ENCODE data around the gene GIMAP4. TPM values are rescaled to one million over a fixed set of nuclear protein-coding genes. Genes with fewer than 3 reads are reported as not detected.

Gene GIMAP4
- total and polyA plus RNA-seq, 2 donors (not counting 3 experiments of a cell fraction or from before 2014, with no cell fraction given), result 56.6 to 168 TPM

DNA sequence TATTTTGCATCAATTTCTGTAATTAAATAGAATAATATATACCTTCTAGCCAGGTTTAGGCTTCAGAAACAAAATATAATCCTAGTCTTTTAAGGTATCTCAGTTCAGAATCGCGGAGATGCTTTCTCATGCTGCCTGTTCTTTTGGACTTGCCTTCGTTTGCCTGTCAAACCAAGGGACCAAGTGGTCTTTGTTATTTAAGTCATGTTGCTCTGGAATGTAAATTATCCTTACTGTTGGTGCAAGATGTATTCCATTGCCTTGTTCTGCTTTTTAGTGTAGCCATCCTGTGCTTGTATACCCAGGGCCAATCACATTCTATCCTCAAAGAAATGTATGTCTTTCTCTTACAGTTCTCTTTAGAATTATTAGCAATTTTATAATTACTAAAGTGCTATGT is 1.1 kb upstream of the GIMAP4 start:
- peaks cover 40% of the 10 kb centered on the region for H3K79me2 ChIP-seq (ENCODE audit: control insufficient read depth, insufficient read depth, low read length)
- ChIA-PET CTCF (interaction anchor here (2.4 kb wide), 1 partner anchor 117 kb away, joined by 19 read pairs; no protein-coding TSS in a partner anchor), POLR2A (no interaction called here)
- dilution Hi-C loops (cut with MboI; ENCODE audit: extremely low pct_ligation_motif_present, low sequenced_read_pairs), result no loop called here
- no peaks in the 10 kb centered on the region for H3K9me1 ChIP-seq (replicated peaks; ENCODE audit: control insufficient read depth, extremely low read depth, insufficient read depth, low read length)
- intact Hi-C loops (cut with micrococcal nuclease), result loop anchor here (10.0 kb wide), 2 partner anchors 191 to 419 kb away; partner anchors contain the start of gene ZNF775
- H3K27me3 ChIP-seq (ENCODE audit: control insufficient read depth in 2 of 2, insufficient read depth in 2 of 2, low read length in 2 of 2), result no peaks in the 10 kb centered on the region
- TF ChIP-seq GATA2 (IDR thresholded peaks at IDR 0.05; ENCODE audit: insufficient read depth, insufficient read length, low read depth, low read length), result no peak
- TF ChIP-seq, protein P1, sequence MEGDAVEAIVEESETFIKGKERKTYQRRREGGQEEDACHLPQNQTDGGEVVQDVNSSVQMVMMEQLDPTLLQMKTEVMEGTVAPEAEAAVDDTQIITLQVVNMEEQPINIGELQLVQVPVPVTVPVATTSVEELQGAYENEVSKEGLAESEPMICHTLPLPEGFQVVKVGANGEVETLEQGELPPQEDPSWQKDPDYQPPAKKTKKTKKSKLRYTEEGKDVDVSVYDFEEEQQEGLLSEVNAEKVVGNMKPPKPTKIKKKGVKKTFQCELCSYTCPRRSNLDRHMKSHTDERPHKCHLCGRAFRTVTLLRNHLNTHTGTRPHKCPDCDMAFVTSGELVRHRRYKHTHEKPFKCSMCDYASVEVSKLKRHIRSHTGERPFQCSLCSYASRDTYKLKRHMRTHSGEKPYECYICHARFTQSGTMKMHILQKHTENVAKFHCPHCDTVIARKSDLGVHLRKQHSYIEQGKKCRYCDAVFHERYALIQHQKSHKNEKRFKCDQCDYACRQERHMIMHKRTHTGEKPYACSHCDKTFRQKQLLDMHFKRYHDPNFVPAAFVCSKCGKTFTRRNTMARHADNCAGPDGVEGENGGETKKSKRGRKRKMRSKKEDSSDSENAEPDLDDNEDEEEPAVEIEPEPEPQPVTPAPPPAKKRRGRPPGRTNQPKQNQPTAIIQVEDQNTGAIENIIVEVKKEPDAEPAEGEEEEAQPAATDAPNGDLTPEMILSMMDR (IDR thresholded peaks at IDR 0.05; ENCODE audit: extremely low read depth in 1 of 2, insufficient read depth in 1 of 2, low read depth in 1 of 2, low read length in 2 of 2), result no peak
- no peak for TF ChIP-seq POLR2AphosphoS5 (IDR thresholded peaks at IDR 0.05; ENCODE audit: insufficient read depth, low read depth, low read length)
- TF ChIP-seq POLR2A (IDR thresholded peaks at IDR 0.05; ENCODE audit: low read depth, low read length), result no peak
- no peak for TF ChIP-seq MYC (IDR thresholded peaks at IDR 0.05; ENCODE audit: low read depth, low read length)
- TF ChIP-seq FOS (IDR thresholded peaks at IDR 0.05; ENCODE audit: borderline replicate concordance, insufficient read depth, low read length), result no peak
- TF ChIP-seq EZH2 (IDR thresholded peaks at IDR 0.05; ENCODE audit: borderline replicate concordance, low read depth, low read length, severe bottlenecking), result no peak
- TF ChIP-seq JUN (IDR thresholded peaks at IDR 0.05; ENCODE audit: borderline replicate concordance, insufficient read depth, insufficient read length, low read depth), result no peak
- H3K9ac ChIP-seq (replicated peaks; ENCODE audit: extremely low read depth, insufficient read depth, low read length), result no peak overlapping the region
- DNase-seq (ENCODE audit: low read depth, low spot score) (no peak), FAIRE-seq (no peak)
- peaks cover 1% of the 10 kb centered on the region for H3K9me3 ChIP-seq (replicated peaks; ENCODE audit: control insufficient read depth, insufficient read depth, low read length)
- peaks cover 0 to 9% of the 10 kb centered on the region in 2 experiments for H3K36me3 ChIP-seq (ENCODE audit: control insufficient read depth in 2 of 2, extremely low read depth in 1 of 2, insufficient read depth in 2 of 2, low read length in 2 of 2)
- no peak overlapping the region for H2AFZ ChIP-seq (ENCODE audit: low read depth, low read length)
- H3K4me1 ChIP-seq (ENCODE audit: control insufficient read depth, extremely low read depth, insufficient read depth, low read length), result peaks cover 60% of the 10 kb centered on the region
- H3K4me2 ChIP-seq (ENCODE audit: insufficient read depth, low read length), result no peak overlapping the region
- no peak overlapping the region for H3K27ac ChIP-seq (ENCODE audit: insufficient read depth, low read depth, low read length)
- no peaks in the 10 kb centered on the region for H4K20me1 ChIP-seq (replicated peaks; ENCODE audit: control insufficient read depth, extremely low read depth, insufficient read depth, low read length)
- H3K4me3 ChIP-seq (replicated peaks in 1 of 3; ENCODE audit: insufficient read depth in 1 of 3, low read depth in 1 of 3, low read length in 3 of 3), result no peak overlapping the region
- BruUV-seq (replicated peaks), result no TSS peak

All from endothelial cell of umbilical vein (primary cell).